T47D (cell line): ENCODE data around the gene FAM13C.
A peak's percentile ranks its signal among the peaks of the same experiment; 100 is the strongest.

ENCODE experiments used
- DNase-seq, 2 experiments: peaks; one replicate each; pipeline versions ENCODE4 v3.0.0 to v3.0.0-alpha.2; 2011 to 2012; ENCODE audit warnings: low read depth in 1 of 2, low spot score in 1 of 2
- JUND ChIP-seq: IDR thresholded peaks from 2 replicates; pipeline ENCODE4 v1.6.1; 2012; ENCODE audit warnings: low read depth
- in situ Hi-C: cut with HindIII; loops from 2 replicates; pipeline ENCODE4 v1.10.0; 2016; ENCODE audit warnings: low sequenced_read_pairs, low pct_unique_long_range_greater_than_20kb

The FAM13C gene

DNA sequence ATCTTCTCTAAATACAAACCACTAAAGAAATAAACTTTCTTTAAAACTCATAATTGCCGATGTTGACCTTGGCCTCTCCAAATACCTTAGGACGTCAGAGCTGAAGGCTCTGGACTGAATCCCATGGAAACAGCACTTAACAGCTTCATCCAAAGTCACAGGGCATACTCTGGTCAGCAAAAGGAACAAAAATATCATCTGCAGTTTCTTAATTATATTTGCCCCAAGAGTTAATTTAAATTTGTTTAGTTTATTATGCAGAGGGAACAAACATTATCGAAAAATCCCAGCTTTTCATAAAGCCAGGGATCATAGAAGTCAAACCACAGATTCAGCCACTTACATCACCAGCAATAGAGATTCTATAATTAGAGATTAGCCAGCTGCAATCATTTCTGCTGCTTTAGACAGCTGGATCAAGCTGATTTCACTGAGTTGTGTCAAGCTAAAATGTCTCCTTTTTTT, 20.5 kb upstream of the FAM13C start:
- no peak for DNase-seq
- TF ChIP-seq JUND = no peak

DNA sequence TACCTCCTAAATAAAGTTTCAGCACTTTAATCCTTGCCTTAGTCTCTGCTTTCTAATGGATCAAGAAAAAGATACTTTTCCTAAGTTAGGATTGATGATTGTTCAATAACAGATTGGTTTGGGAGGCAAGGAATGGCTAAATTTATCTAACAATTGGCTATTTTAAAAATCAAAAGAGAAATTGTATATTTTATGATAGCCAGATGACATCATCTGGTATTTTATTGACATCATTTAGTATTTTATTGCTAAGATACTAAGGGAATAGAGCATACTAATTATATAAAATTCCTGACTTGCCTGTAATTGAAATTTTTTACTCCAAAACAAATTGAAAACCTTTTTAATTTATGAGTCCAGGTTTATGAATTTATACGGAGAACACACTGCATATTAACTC, 19.3 kb upstream of the FAM13C start:
- in situ Hi-C loops = no loop called here
- no peak for TF ChIP-seq JUND
- DNase-seq = no peak

More for the DNA sequence above, 20.5 kb upstream of the FAM13C start:
- in situ Hi-C loops = no loop called here

DNA sequence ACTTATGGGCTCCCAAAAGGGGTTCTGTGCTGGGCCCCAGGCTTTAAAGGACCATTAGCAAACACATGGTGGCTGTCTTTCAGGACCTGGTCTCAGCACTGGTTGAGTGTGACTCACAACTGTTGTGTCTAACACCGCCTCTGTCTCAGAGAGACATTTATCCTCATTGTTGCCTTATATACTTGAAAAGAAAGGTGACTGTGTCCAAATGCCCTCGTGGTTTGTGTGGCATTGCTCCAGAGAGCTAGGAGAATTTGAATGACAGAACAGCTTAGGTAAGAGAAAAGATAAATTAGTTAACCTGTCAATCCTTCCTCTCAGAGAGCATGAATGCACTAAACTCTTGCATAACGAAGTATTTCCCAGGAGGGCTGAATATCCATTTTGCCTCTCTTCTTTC, 14.5 kb upstream of the FAM13C start:
- no peak for DNase-seq
- in situ Hi-C loops = no loop called here
- no peak for TF ChIP-seq JUND

DNA sequence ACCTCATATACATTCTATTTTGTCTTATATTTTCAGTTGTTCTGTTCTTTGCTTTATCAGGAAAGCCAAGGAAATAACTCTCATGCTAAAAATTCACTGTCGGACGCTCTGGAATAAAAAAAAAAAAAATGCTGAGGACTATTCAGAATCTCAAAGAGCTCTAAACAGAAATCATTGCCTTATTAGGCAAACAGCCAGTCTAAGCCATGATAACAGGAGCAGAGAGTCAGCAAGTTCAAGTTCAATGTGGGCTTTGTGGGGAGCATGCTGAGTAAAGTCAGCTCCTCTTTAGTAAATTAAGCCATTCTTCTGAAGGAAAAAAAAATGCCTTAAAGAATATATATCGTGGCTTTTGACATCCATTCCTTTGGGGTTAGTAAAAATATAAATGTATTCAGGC, 13.6 kb upstream of the FAM13C start:
- TF ChIP-seq JUND = no peak
- in situ Hi-C loops = no loop called here
- DNase-seq = no peak

DNA sequence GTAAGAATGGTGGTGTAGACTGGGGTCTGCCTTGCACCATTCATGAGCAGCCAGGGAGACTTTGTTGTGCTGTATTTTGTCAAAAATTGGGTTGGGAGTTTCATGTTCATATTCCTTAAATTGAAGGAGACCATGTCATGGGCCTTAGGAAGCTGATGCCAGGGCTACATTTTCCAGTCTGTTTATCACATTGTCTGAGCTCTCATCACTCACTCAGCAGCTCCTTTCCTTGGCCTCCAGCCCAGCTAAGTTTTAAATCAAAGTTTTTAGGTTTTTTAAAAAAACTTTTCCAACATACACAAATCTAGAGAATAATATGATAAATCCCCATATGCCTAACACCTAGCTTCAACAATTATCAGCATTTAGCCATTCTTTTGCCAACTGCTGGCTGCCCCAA, 12.6 kb upstream of the FAM13C start:
- no peak for TF ChIP-seq JUND
- no peak for DNase-seq
- in situ Hi-C loops = no loop called here

DNA sequence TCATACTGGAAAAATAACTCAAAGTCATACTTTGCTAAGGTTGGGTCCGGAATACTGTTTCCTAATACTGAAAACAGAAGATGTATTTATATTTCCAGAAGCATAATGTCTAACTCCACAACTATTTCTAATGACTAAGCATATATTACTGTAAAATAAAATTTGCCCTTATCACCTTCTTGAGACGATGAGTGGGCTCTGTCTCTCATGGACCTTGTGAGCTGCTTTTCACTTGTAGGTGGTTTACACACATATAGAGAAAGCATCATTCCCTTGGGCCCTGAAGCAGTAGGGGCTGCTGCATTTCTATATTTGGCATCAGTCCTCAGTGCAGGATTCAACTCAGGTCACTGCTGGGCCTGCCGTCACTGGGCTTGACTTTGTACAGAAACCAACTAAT, 10.7 kb upstream of the FAM13C start:
- in situ Hi-C loops = no loop called here
- no peak for DNase-seq
- TF ChIP-seq JUND = no peak

DNA sequence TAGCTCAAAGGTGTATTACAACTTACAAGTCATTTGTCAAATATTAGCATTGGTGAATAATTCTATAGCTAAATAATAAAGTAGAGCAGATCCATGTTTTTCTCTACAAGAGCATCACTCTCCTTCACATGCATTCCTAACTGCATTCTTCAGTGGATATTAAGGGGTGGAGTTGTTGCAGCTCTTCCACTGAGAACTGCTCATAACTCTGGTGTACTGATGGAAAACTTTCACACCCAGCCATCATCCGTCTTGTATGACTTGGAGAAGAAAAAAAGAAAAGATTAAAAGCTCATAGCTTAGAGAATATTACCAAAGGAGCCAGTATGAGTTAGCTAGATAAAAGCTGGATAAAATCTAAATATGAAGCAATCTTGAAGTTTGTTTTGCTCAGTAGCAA, 10.2 kb upstream of the FAM13C start:
- in situ Hi-C loops = no loop called here
- no peak for DNase-seq
- no peak for TF ChIP-seq JUND

DNA sequence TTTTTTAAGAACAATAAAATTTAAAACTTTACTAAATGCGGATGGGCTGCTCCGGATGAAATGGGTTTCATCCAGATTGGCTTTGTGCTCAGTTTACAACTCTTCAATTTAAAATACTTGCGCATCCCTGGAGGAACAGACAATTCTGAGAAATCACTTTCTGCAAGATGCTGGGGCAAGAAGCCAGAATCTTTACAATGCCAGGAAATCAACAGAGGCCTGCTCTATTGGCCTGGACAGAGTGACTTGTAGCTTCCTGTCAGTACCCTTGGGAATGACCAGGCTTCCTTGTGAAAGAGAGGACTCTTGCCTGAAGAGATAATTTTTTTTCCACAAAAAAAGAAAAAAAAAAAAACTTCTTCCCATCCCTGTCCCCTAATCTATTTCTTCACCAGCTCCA, 3.9 kb upstream of the FAM13C start:
- in situ Hi-C loops = no loop called here
- no peak for DNase-seq
- TF ChIP-seq JUND = no peak

DNA sequence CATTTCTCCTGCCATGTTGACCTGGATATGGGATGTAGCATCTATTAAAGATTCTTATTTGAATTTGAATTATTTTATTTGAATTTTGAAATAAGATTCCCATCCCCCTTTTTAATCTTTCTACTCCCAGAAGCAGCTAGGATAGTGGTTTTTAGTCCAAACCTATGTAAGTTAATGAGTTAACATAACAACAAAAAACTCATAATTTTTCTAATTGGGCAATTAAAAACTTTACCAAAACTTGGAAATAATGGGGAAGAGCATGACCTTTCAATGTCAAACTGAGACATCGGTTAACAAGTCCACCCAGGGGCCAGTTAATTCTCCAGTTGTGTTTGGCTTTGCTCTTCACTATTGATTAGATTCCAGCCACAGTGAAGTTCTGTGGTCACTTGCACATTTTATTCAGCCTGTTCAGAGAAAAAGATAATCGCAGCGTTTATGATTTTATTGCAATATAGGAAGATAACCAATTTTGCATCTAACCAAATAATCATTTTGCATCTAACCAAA, 1.2 kb upstream of the FAM13C start:
- TF ChIP-seq JUND = no peak
- in situ Hi-C loops = no loop called here
- DNase-seq = no peak

DNA sequence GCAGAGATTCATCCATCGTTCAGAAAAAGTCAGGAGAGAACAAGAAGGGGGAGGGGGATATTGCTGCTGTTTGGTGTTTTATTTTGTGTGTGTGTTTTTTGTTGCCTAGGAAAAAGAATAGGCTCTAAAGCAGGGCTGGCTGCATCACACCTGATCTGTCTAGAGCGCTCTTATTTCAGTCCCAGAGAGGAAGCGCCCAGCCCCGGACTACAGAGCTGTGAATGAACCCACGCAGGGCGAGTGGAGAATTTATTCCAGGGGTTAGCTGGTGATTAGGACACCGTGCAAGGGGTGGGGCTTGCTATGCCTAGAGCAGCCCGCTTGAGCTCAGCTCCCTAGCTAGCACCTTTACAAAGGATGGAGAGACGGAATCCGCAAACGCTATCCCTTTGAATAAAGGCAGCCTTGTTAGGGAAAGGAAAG, 621 bp upstream of the FAM13C start:
- DNase-seq = peak; percentile 52 to 75
- no peak for TF ChIP-seq JUND
- in situ Hi-C loops = no loop called here

DNA sequence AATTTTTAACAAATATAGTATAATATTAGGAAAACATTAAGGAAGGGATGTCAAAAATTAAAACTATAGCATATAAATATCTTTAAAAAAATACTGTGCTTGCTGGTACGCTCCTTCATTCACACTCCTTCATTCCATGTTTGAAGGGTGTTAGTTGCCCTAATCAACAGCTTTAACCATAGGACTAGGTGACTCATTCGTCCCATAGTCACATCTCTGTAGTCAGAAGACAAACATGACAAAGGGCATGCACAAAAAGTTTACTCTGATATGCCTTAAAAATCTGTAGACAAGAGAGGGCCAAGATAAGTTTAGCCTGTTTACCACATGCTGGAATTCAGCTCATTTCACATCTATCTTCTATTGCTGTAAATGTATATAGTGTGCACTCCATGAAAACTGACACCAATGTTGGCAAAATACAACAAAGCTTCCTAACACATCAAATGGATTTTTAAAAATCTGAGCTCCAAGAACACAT, 646 bp downstream of the FAM13C start:
- in situ Hi-C loops = no loop called here
- DNase-seq = no peak
- TF ChIP-seq JUND = no peak

DNA sequence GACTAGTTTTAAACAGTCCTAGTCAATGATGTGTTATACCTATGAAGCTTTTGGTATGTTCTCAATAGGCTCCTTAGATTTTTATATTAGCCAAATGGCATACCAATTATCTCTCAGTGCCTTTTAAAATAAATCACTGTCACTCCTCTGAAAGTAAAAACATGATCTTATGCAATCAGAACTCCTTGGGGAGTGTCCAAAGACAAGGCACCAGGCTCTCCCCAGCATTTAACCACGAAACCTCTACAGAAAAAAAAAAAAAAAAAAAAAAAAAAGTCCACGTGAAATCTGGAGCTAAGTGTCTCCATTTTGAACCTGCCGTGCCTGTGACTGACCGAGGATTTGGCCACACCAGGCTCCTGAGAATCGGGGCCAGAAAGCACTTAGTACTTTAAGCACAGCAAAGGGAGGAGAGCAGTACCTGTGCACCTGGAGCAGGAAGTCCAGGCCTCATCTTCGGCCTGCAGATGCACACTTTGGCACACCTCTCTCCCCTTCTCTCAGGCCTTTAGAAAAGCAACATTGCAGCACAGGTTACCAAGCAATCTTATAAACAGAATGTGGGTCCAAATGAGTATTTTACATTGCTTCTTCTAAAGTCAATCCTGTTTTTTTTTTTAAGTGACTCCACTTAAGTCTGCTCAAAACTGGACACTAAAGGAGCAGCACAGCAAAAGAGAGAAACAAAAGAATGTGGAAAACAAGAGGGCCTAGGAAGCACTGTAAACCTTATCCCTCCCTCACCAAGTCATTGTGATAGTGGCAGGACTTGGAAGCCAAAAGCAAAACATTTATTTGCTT, 1.5 kb downstream of the FAM13C start:
- no peak for TF ChIP-seq JUND
- no peak for DNase-seq
- in situ Hi-C loops = no loop called here

DNA sequence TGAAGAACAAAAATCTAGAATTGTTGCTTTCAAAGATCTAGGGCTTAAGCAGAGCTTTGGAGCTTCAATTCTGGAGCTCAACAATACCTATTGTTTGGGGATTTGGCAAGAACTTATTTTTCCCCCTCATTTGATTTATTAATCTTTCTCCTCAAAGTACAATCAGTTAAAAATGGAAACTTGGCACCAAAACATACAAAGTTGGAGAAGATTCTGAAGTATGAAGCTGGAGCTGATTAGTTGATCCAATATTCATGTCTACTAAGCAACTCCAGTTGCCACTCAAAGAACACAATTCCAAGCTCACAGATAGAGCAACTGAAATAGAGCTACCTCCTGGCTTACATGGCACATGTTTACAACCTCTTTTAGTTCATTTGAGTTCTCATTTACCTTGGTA, 3.8 kb downstream of the FAM13C start:
- in situ Hi-C loops = no loop called here
- TF ChIP-seq JUND = no peak
- no peak for DNase-seq
